Measurements from ENCODE around the gene RAVER2.

Gene RAVER2

GRCh38 chr1:64845831-64846425, 101.1 kb downstream of the RAVER2 start:
- ATAC-seq = no peak
- no peak for DNase-seq
- Mint-ChIP-seq H3K4me1 (peaks cover 5% of the 10 kb centered on the region), H3K4me3 (no peak overlapping the region), H3K27me3 (no peaks in the 10 kb centered on the region), H3K27ac (peak overlapping the region; percentile 9 to 46), H3K9me3 (no peaks in the 10 kb centered on the region)

- Mint-ChIP-seq H3K27ac (peak overlapping the region; percentile 25 to 90), H3K27me3 (no peaks in the 10 kb centered on the region), H3K9me3 (no peaks in the 10 kb centered on the region), H3K4me1 (peaks cover 5% of the 10 kb centered on the region), H3K4me3 (no peak overlapping the region)
- no peak for DNase-seq
- no peak for ATAC-seq
These were observed 101.9 kb downstream of the RAVER2 start for GRCh38 chr1:64846573-64847430.

GRCh38 chr1:64847666-64848065, 102.8 kb downstream of the RAVER2 start:
- no peak for ATAC-seq
- Mint-ChIP-seq H3K27me3 (no peaks in the 10 kb centered on the region), H3K4me1 (peaks cover 10% of the 10 kb centered on the region), H3K27ac (peak overlapping the region in 1 of 2 donors; percentile 80), H3K9me3 (no peaks in the 10 kb centered on the region), H3K4me3 (no peak overlapping the region)
- DNase-seq = no peak

- no peak overlapping the region for H3K4me3 Mint-ChIP-seq
- DNase-seq (no peak), ATAC-seq (no peak)
- no peaks in the 10 kb centered on the region for H3K27me3 Mint-ChIP-seq
- peak overlapping the region in 1 of 2 donors; percentile 59 for H3K27ac Mint-ChIP-seq
- no peaks in the 10 kb centered on the region for H3K9me3 Mint-ChIP-seq
- H3K4me1 Mint-ChIP-seq = peaks cover 10% of the 10 kb centered on the region
These were observed 103.3 kb downstream of the RAVER2 start for GRCh38 chr1:64848136-64848535.

- ATAC-seq (no peak), DNase-seq (no peak)
- Mint-ChIP-seq H3K27me3 (no peaks in the 10 kb centered on the region), H3K4me1 (peaks cover 10% of the 10 kb centered on the region), H3K9me3 (no peaks in the 10 kb centered on the region), H3K27ac (peak overlapping the region in 1 of 2 donors; percentile 32), H3K4me3 (no peak overlapping the region)
These were observed 103.9 kb downstream of the RAVER2 start for GRCh38 chr1:64848803-64849202.

GRCh38 chr1:64849942-64850341, 105.1 kb downstream of the RAVER2 start:
- H3K27ac Mint-ChIP-seq = peak overlapping the region in 1 of 2 donors; percentile 78
- H3K9me3 Mint-ChIP-seq = no peaks in the 10 kb centered on the region
- ATAC-seq (peak; percentile 32), DNase-seq (no peak)
- H3K4me3 Mint-ChIP-seq = no peak overlapping the region
- peaks cover 14% of the 10 kb centered on the region for H3K4me1 Mint-ChIP-seq
- no peaks in the 10 kb centered on the region for H3K27me3 Mint-ChIP-seq

- ATAC-seq (no peak), DNase-seq (no peak)
- H3K27me3 Mint-ChIP-seq = no peaks in the 10 kb centered on the region
- peak overlapping the region in 1 of 2 donors; percentile 42 for H3K27ac Mint-ChIP-seq
- H3K4me1 Mint-ChIP-seq = peaks cover 14% of the 10 kb centered on the region
- peak overlapping the region in 1 of 2 donors; percentile 53 for H3K4me3 Mint-ChIP-seq
- H3K9me3 Mint-ChIP-seq = no peaks in the 10 kb centered on the region
These were observed 106.0 kb downstream of the RAVER2 start for GRCh38 chr1:64850846-64851245.

GRCh38 chr1:64851664-64852063, 106.8 kb downstream of the RAVER2 start:
- Mint-ChIP-seq H3K4me3 (no peak overlapping the region), H3K4me1 (peaks cover 14% of the 10 kb centered on the region), H3K9me3 (no peaks in the 10 kb centered on the region), H3K27me3 (no peaks in the 10 kb centered on the region), H3K27ac (no peak overlapping the region)
- no peak for ATAC-seq
- DNase-seq = no peak

- no peak for DNase-seq
- Mint-ChIP-seq H3K27me3 (no peaks in the 10 kb centered on the region), H3K4me1 (peaks cover 14% of the 10 kb centered on the region), H3K4me3 (no peak overlapping the region), H3K27ac (peak overlapping the region in 1 of 2 donors; percentile 90), H3K9me3 (no peaks in the 10 kb centered on the region)
- ATAC-seq = no peak
These were observed 109.8 kb downstream of the RAVER2 start for GRCh38 chr1:64854674-64855073.

- no peak overlapping the region for H3K27ac Mint-ChIP-seq
- no peak for DNase-seq
- H3K27me3 Mint-ChIP-seq = no peaks in the 10 kb centered on the region
- H3K4me3 Mint-ChIP-seq = no peak overlapping the region
- no peak for ATAC-seq
- peaks cover 10% of the 10 kb centered on the region for H3K4me1 Mint-ChIP-seq
- no peaks in the 10 kb centered on the region for H3K9me3 Mint-ChIP-seq
These were observed 110.7 kb downstream of the RAVER2 start for GRCh38 chr1:64855557-64855956.

- Mint-ChIP-seq H3K27ac (peak overlapping the region; percentile 77 to 96), H3K27me3 (no peaks in the 10 kb centered on the region), H3K4me1 (peaks cover 19% of the 10 kb centered on the region), H3K4me3 (no peak overlapping the region), H3K9me3 (no peaks in the 10 kb centered on the region)
- no peak for ATAC-seq
- DNase-seq = no peak
These were observed 111.7 kb downstream of the RAVER2 start for GRCh38 chr1:64856553-64856952.

GRCh38 chr1:64857347-64857746, 112.5 kb downstream of the RAVER2 start:
- ATAC-seq = no peak
- no peak overlapping the region for H3K4me3 Mint-ChIP-seq
- no peaks in the 10 kb centered on the region for H3K9me3 Mint-ChIP-seq
- peaks cover 20% of the 10 kb centered on the region for H3K4me1 Mint-ChIP-seq
- DNase-seq = no peak
- H3K27ac Mint-ChIP-seq = no peak overlapping the region
- no peaks in the 10 kb centered on the region for H3K27me3 Mint-ChIP-seq

GRCh38 chr1:64861611-64862010, 116.7 kb downstream of the RAVER2 start:
- H3K4me3 Mint-ChIP-seq = no peak overlapping the region
- no peak for ATAC-seq
- no peaks in the 10 kb centered on the region for H3K27me3 Mint-ChIP-seq
- H3K4me1 Mint-ChIP-seq = peaks cover 32% of the 10 kb centered on the region
- H3K27ac Mint-ChIP-seq = peak overlapping the region in 1 of 2 donors; percentile 57
- DNase-seq = no peak
- H3K9me3 Mint-ChIP-seq = no peaks in the 10 kb centered on the region

GRCh38 chr1:64864018-64864940, 119.4 kb downstream of the RAVER2 start:
- Mint-ChIP-seq H3K4me3 (no peak overlapping the region), H3K4me1 (peaks cover 32% of the 10 kb centered on the region)

GRCh38 chr1:64865105-64865757, 120.4 kb downstream of the RAVER2 start:
- H3K27me3 Mint-ChIP-seq = no peaks in the 10 kb centered on the region
- H3K9me3 Mint-ChIP-seq = no peaks in the 10 kb centered on the region
- H3K27ac Mint-ChIP-seq = peak overlapping the region; percentile 19 to 55
- ATAC-seq (no peak), DNase-seq (no peak)
- peak overlapping the region in 1 of 2 donors; percentile 56 for H3K4me3 Mint-ChIP-seq
- H3K4me1 Mint-ChIP-seq = peaks cover 32% of the 10 kb centered on the region

More at GRCh38 chr1:64864018-64864940, 119.4 kb downstream of the RAVER2 start:
- Mint-ChIP-seq H3K27ac (peak overlapping the region; percentile 23 to 72), H3K27me3 (no peaks in the 10 kb centered on the region), H3K9me3 (no peaks in the 10 kb centered on the region)
- peak; percentile 92 for ATAC-seq
- peak in 1 of 2 donors; percentile 53 for DNase-seq
